PC-9 (cell line): ENCODE data around the gene EPGN. TPM values are rescaled to one million over a fixed set of nuclear protein-coding genes. Genes with fewer than 3 reads are reported as not detected.

Experiments used
- BruUV-seq: library from RNA; stranded (reverse); fragments of 400-500 nt; replicated peaks from 2 replicates; lab custom pipeline; 2021; lab: Mats Ljungman, UMichigan
- CTCF ChIA-PET: fragments of 300-600 bp; sonication (Branson Sonifier 250); formaldehyde crosslinking; loops from one replicate; lab custom pipeline; 2022; ENCODE audit warnings: antibody characterized with exemption; lab: Charles Lee
- POLR2A ChIA-PET: fragments of 300-600 bp; sonication (Branson Sonifier 250); formaldehyde crosslinking; loops from one replicate; lab custom pipeline; 2022; ENCODE audit warnings: antibody characterized with exemption; ENCODE audit not compliant: unreplicated experiment; lab: Charles Lee
- DNase-seq, 2 experiments: peaks; one replicate each; pipeline versions ENCODE4 v3.0.0 to v3.0.0-alpha.2; 2015 to 2022; ENCODE audit warnings: mixed read lengths in 1 of 2
- H2AFZ ChIP-seq: fragments of 200-600 bp; sonication (generic); 2 replicates; pipeline ENCODE4 v1.8.1; 2017; ENCODE audit warnings: antibody characterized with exemption
- H3F3A ChIP-seq: fragments of 200-600 bp; sonication (generic); 2 replicates; pipeline ENCODE4 v1.8.1; 2017; ENCODE audit warnings: antibody characterized with exemption, mild to moderate bottlenecking, low read depth; ENCODE audit not compliant: insufficient read depth
- H3K27ac ChIP-seq: fragments of 200-600 bp; sonication (generic); 2 replicates; pipeline ENCODE4 v1.6.1; 2016; ENCODE audit warnings: mixed run types
- H3K27me3 ChIP-seq: fragments of 200-600 bp; sonication (generic); 2 replicates; pipeline ENCODE4 v1.6.1; 2016; ENCODE audit warnings: low read depth, mixed run types; ENCODE audit not compliant: insufficient read depth
- H3K36me3 ChIP-seq: fragments of 200-600 bp; sonication (generic); 2 replicates; pipeline ENCODE4 v1.6.1; 2016; ENCODE audit warnings: low read depth, mixed run types
- H3K4me1 ChIP-seq: fragments of 200-600 bp; sonication (generic); replicated peaks from 2 replicates; pipeline ENCODE4 v1.6.1; 2016; ENCODE audit warnings: mixed run types; ENCODE audit not compliant: insufficient read depth
- H3K4me2 ChIP-seq: fragments of 200-600 bp; sonication (generic); 2 replicates; pipeline ENCODE4 v1.6.1; 2017; ENCODE audit warnings: mixed run types
- H3K4me3 ChIP-seq: fragments of 200-600 bp; sonication (generic); 2 replicates; pipeline ENCODE4 v1.6.1; 2016; ENCODE audit warnings: mixed run types
- H3K79me2 ChIP-seq: fragments of 200-600 bp; sonication (generic); 2 replicates; pipeline ENCODE4 v1.6.1; 2017; ENCODE audit warnings: low read depth, mixed run types
- H3K9me2 ChIP-seq: fragments of 200-600 bp; sonication (generic); 2 replicates; pipeline ENCODE4 v1.8.1; 2017; ENCODE audit warnings: mild to moderate bottlenecking; ENCODE audit not compliant: insufficient read depth
- H3K9me3 ChIP-seq: fragments of 200-600 bp; sonication (generic); 2 replicates; pipeline ENCODE4 v1.8.1; 2016; ENCODE audit warnings: low read depth; ENCODE audit not compliant: insufficient read depth
- H4K20me1 ChIP-seq: fragments of 200-600 bp; sonication (generic); 2 replicates; pipeline ENCODE4 v1.8.1; 2017; ENCODE audit not compliant: insufficient read depth
- CTCF ChIP-seq: fragments of 200-600 bp; sonication (generic); conservative IDR thresholded peaks from 2 replicates; pipeline ENCODE4 v1.6.1; 2017; ENCODE audit warnings: mixed run types, antibody characterized with exemption, mild to moderate bottlenecking, moderate library complexity
- EZH2 ChIP-seq: fragments of 200-600 bp; sonication (generic); IDR thresholded peaks from 2 replicates; pipeline ENCODE4 v1.8.0; 2017; ENCODE audit warnings: antibody characterized with exemption, low read depth
- intact Hi-C: fragments of 100-400 bp; cut with micrococcal nuclease; formaldehyde crosslinking; loops from one replicate; pipeline ENCODE4 v1.10.0; 2022; ENCODE audit not compliant: unreplicated experiment
- total RNA-seq: library from RNA; stranded (reverse); gene quantifications from 2 replicates; pipeline ENCODE4 v1.2.3, GENCODE V29; 2021

Gene EPGN
- total RNA-seq, 1 experiment from 2014 or later, result 4.5 TPM

- peaks cover 44% of the 10 kb centered on the region for H3K79me2 ChIP-seq
- peak overlapping the region; percentile 83 for H2AFZ ChIP-seq
- H3K27ac ChIP-seq, result peak overlapping the region; percentile 72
Measured at GRCh38 chr4:74364256-74364651, 56.0 kb downstream of the EPGN start.

GRCh38 chr4:74364652-74365491 is 56.6 kb downstream of the EPGN start, which contains the start of gene EREG:
TSS of gene EREG (plus strand) at chr4:74365145. CDS start at chr4:74365309, 164 bp downstream.
- no peaks in the 10 kb centered on the region for H3K9me2 ChIP-seq
- H2AFZ ChIP-seq, result peak within 1 kb of the TSS; percentile 83
- H3K27ac ChIP-seq, result peak within 1 kb of the TSS; percentile 72
- no TSS peak for BruUV-seq
- POLR2A ChIA-PET, result no interaction called here
- no peaks in the 10 kb centered on the region for H3F3A ChIP-seq
- CTCF ChIA-PET, result interaction anchor here (0.6 kb wide), 1 partner anchor 10 kb away, joined by 5 read pairs; no protein-coding TSS in a partner anchor
- no peaks in the 10 kb centered on the region for H3K9me3 ChIP-seq
- H3K4me3 ChIP-seq, result peak within 1 kb of the TSS; percentile 71
- peaks cover 49% of the 10 kb centered on the region for H3K79me2 ChIP-seq
- H3K36me3 ChIP-seq, result no peaks in the 10 kb centered on the region
- H3K27me3 ChIP-seq, result no peaks in the 10 kb centered on the region
- intact Hi-C loops, result no loop called here
- peak in 1 of 2 experiments; percentile 67 for DNase-seq
- H3K4me2 ChIP-seq, result peak within 1 kb of the TSS; percentile 82
- no peaks in the 10 kb centered on the region for H4K20me1 ChIP-seq
- H3K4me1 ChIP-seq, result peaks cover 31% of the 10 kb centered on the region
- TF ChIP-seq EZH2 (no peak), CTCF (no peak)

More at GRCh38 chr4:74364256-74364651, 56.0 kb downstream of the EPGN start:
- ChIA-PET POLR2A (no interaction called here), CTCF (no interaction called here)
- Histone ChIP-seq H3F3A (no peaks in the 10 kb centered on the region), H3K36me3 (no peaks in the 10 kb centered on the region), H3K4me3 (peak overlapping the region; percentile 71), H3K9me3 (no peaks in the 10 kb centered on the region), H3K27me3 (no peaks in the 10 kb centered on the region), H3K4me2 (peak overlapping the region; percentile 82), H3K4me1 (peaks cover 31% of the 10 kb centered on the region), H3K9me2 (no peaks in the 10 kb centered on the region), H4K20me1 (no peaks in the 10 kb centered on the region)
- no peak for DNase-seq
- TF ChIP-seq EZH2, result no peak
- TF ChIP-seq CTCF, result no peak
- intact Hi-C loops, result no loop called here
- BruUV-seq, result TSS peak; percentile 33

- Histone ChIP-seq H3K4me1 (peaks cover 34% of the 10 kb centered on the region), H3K36me3 (no peaks in the 10 kb centered on the region), H3K9me3 (no peaks in the 10 kb centered on the region), H4K20me1 (no peaks in the 10 kb centered on the region), H3F3A (no peaks in the 10 kb centered on the region), H3K27me3 (no peaks in the 10 kb centered on the region), H2AFZ (peak overlapping the region; percentile 83), H3K9me2 (no peaks in the 10 kb centered on the region), H3K4me2 (peak overlapping the region; percentile 82), H3K4me3 (peak overlapping the region; percentile 71), H3K27ac (peak overlapping the region; percentile 72), H3K79me2 (peaks cover 49% of the 10 kb centered on the region)
- TF ChIP-seq EZH2, result no peak
- no peak for TF ChIP-seq CTCF
- TSS peak; percentile 75 for BruUV-seq
- ChIA-PET CTCF (no interaction called here), POLR2A (no interaction called here)
- intact Hi-C loops, result no loop called here
- no peak for DNase-seq
Measured at GRCh38 chr4:74365761-74366160, 57.5 kb downstream of the EPGN start.

Other genes with a start within 250 kb of the EPGN start
- 1.6 and 1.7 TPM in 2 replicates for gene CXCL2, start 209.3 kb upstream of the EPGN start, total RNA-seq
- 8.2 and 8.9 TPM in 2 replicates for gene MTHFD2L, start 150.4 kb upstream of the EPGN start, total RNA-seq
- 0.46 and 0.58 TPM in 2 replicates for gene EREG, start 56.7 kb downstream of the EPGN start, total RNA-seq
- 4.5 and 6.4 TPM in 2 replicates for gene AREG, start 136.7 kb downstream of the EPGN start, total RNA-seq